ENCODE results near the gene SDHAF4.

Gene SDHAF4

GRCh38 chr6:70622461-70622860 is 55.7 kb downstream of the SDHAF4 start:
- no peaks in the 10 kb centered on the region for H3K36me3 Mint-ChIP-seq (ENCODE audit: low read depth)
- H3K27me3 Mint-ChIP-seq = no peaks in the 10 kb centered on the region
- no peak overlapping the region for H3K4me3 Mint-ChIP-seq
- H3K9me3 Mint-ChIP-seq = no peaks in the 10 kb centered on the region
- no peak overlapping the region for H3K27ac Mint-ChIP-seq
- no peaks in the 10 kb centered on the region for H3K4me1 Mint-ChIP-seq (ENCODE audit: low read depth)

- Mint-ChIP-seq H3K27ac (no peak overlapping the region), H3K36me3 (ENCODE audit: low read depth) (no peaks in the 10 kb centered on the region), H3K27me3 (peaks cover 3% of the 10 kb centered on the region), H3K4me3 (no peak overlapping the region), H3K9me3 (no peaks in the 10 kb centered on the region), H3K4me1 (ENCODE audit: low read depth) (no peaks in the 10 kb centered on the region)
These were observed 58.7 kb downstream of the SDHAF4 start for GRCh38 chr6:70625436-70625835.

GRCh38 chr6:70627500-70628254 is 60.9 kb downstream of the SDHAF4 start:
- no peaks in the 10 kb centered on the region for H3K4me1 Mint-ChIP-seq (ENCODE audit: low read depth)
- H3K27me3 Mint-ChIP-seq = peaks cover 3% of the 10 kb centered on the region
- no peaks in the 10 kb centered on the region for H3K9me3 Mint-ChIP-seq
- no peak overlapping the region for H3K4me3 Mint-ChIP-seq
- H3K27ac Mint-ChIP-seq = no peak overlapping the region
- H3K36me3 Mint-ChIP-seq (ENCODE audit: low read depth) = no peaks in the 10 kb centered on the region

- no peaks in the 10 kb centered on the region for H3K36me3 Mint-ChIP-seq (ENCODE audit: low read depth)
- H3K4me3 Mint-ChIP-seq = no peak overlapping the region
- H3K27ac Mint-ChIP-seq = no peak overlapping the region
- H3K9me3 Mint-ChIP-seq = no peaks in the 10 kb centered on the region
- H3K27me3 Mint-ChIP-seq = peaks cover 3% of the 10 kb centered on the region
- no peaks in the 10 kb centered on the region for H3K4me1 Mint-ChIP-seq (ENCODE audit: low read depth)
These were observed 63.2 kb downstream of the SDHAF4 start for GRCh38 chr6:70629929-70630328.

- H3K27me3 Mint-ChIP-seq = peaks cover 3% of the 10 kb centered on the region
- no peak overlapping the region for H3K4me3 Mint-ChIP-seq
- no peaks in the 10 kb centered on the region for H3K36me3 Mint-ChIP-seq (ENCODE audit: low read depth)
- no peak overlapping the region for H3K27ac Mint-ChIP-seq
- H3K9me3 Mint-ChIP-seq = no peaks in the 10 kb centered on the region
- no peaks in the 10 kb centered on the region for H3K4me1 Mint-ChIP-seq (ENCODE audit: low read depth)
These were observed 67.1 kb downstream of the SDHAF4 start for GRCh38 chr6:70633870-70634269.

- Mint-ChIP-seq H3K36me3 (ENCODE audit: low read depth) (no peaks in the 10 kb centered on the region), H3K9me3 (no peaks in the 10 kb centered on the region), H3K4me3 (no peak overlapping the region), H3K27ac (no peak overlapping the region), H3K4me1 (ENCODE audit: low read depth) (no peaks in the 10 kb centered on the region), H3K27me3 (no peaks in the 10 kb centered on the region)
These were observed 69.9 kb downstream of the SDHAF4 start for GRCh38 chr6:70636596-70636995.

- H3K27ac Mint-ChIP-seq = no peak overlapping the region
- H3K36me3 Mint-ChIP-seq (ENCODE audit: low read depth) = no peaks in the 10 kb centered on the region
- H3K4me3 Mint-ChIP-seq = no peak overlapping the region
- H3K27me3 Mint-ChIP-seq = no peaks in the 10 kb centered on the region
- H3K9me3 Mint-ChIP-seq = no peaks in the 10 kb centered on the region
- no peaks in the 10 kb centered on the region for H3K4me1 Mint-ChIP-seq (ENCODE audit: low read depth)
These were observed 71.7 kb downstream of the SDHAF4 start for GRCh38 chr6:70638468-70638867.
